Hepatocyte (in vitro differentiated cells): ENCODE results near the gene INPP4B.

Experiments
- CTCF ChIP-seq: fragments of 200-600 bp; sonication (generic); IDR thresholded peaks from 2 replicates; pipeline ENCODE4 v1.5.1; 2016; ENCODE audit warnings: antibody characterized with exemption, mild to moderate bottlenecking; ENCODE audit not compliant: poor library complexity
- EZH2 ChIP-seq: fragments of 200-600 bp; sonication (generic); IDR thresholded peaks from 2 replicates; pipeline ENCODE4 v1.6.1; 2016; ENCODE audit warnings: antibody characterized with exemption, mild to moderate bottlenecking, borderline replicate concordance

GRCh38 chr4:142419712-142420111 lies 426.4 kb downstream of the INPP4B start:
- TF ChIP-seq CTCF (no peak), EZH2 (no peak)
